ENCODE results near the gene TACC3.

The TACC3 gene

GRCh38 chr4:1725521-1725920 is 4.2 kb downstream of the TACC3 start:
- Mint-ChIP-seq H3K27me3 (no peaks in the 10 kb centered on the region), H3K36me3 (peaks cover 67% of the 10 kb centered on the region), H3K9me3 (no peaks in the 10 kb centered on the region), H3K27ac (peak overlapping the region; percentile 100), H3K4me3 (peak overlapping the region; percentile 31), H3K4me1 (peaks cover 65% of the 10 kb centered on the region)
- CTCF ChIA-PET: interaction anchor here (0.8 to 9.4 kb wide), 4 partner anchors 13 to 34 kb away, joined by 3 to 96 read pairs (median 3); partner anchors contain the start of gene SLBP
- no peak for DNase-seq

- Mint-ChIP-seq H3K27ac (peak overlapping the region; percentile 76), H3K4me3 (peak overlapping the region; percentile 8), H3K27me3 (no peaks in the 10 kb centered on the region), H3K36me3 (peaks cover 75% of the 10 kb centered on the region), H3K9me3 (no peaks in the 10 kb centered on the region), H3K4me1 (peaks cover 65% of the 10 kb centered on the region)
- DNase-seq: peak; percentile 94
- CTCF ChIA-PET: interaction anchor here (0.8 to 9.4 kb wide), 7 partner anchors 14 to 35 kb away, joined by 3 to 96 read pairs (median 3); partner anchors contain the start of gene SLBP
These were observed 5.0 kb downstream of the TACC3 start for GRCh38 chr4:1726146-1726934.

- CTCF ChIA-PET: interaction anchor here (1.0 to 9.4 kb wide), 4 partner anchors 18 to 36 kb away, joined by 3 to 96 read pairs (median 4); no protein-coding TSS in a partner anchor
- Mint-ChIP-seq H3K27ac (no peak overlapping the region), H3K36me3 (peaks cover 75% of the 10 kb centered on the region), H3K4me1 (peaks cover 61% of the 10 kb centered on the region), H3K4me3 (no peak overlapping the region), H3K9me3 (no peaks in the 10 kb centered on the region), H3K27me3 (no peaks in the 10 kb centered on the region)
- DNase-seq: no peak
These were observed 6.1 kb downstream of the TACC3 start for GRCh38 chr4:1727117-1728031.

- no peak for DNase-seq
- Mint-ChIP-seq H3K4me3 (no peak overlapping the region), H3K9me3 (no peaks in the 10 kb centered on the region), H3K4me1 (peaks cover 52% of the 10 kb centered on the region), H3K27me3 (no peaks in the 10 kb centered on the region), H3K27ac (no peak overlapping the region), H3K36me3 (peaks cover 75% of the 10 kb centered on the region)
- CTCF ChIA-PET: interaction anchor here (1.0 to 9.4 kb wide), 3 partner anchors 17 to 33 kb away, joined by 3 to 96 read pairs (median 4); no protein-coding TSS in a partner anchor
These were observed 7.0 kb downstream of the TACC3 start for GRCh38 chr4:1728061-1728980.

- H3K9me3 Mint-ChIP-seq: no peaks in the 10 kb centered on the region
- H3K4me3 Mint-ChIP-seq: no peak overlapping the region
- peaks cover 76% of the 10 kb centered on the region for H3K36me3 Mint-ChIP-seq
- CTCF ChIA-PET: interaction anchor here (1.1 to 9.4 kb wide), 3 partner anchors 17 to 36 kb away, joined by 3 to 96 read pairs (median 4); no protein-coding TSS in a partner anchor
- no peaks in the 10 kb centered on the region for H3K27me3 Mint-ChIP-seq
- peaks cover 34% of the 10 kb centered on the region for H3K4me1 Mint-ChIP-seq
- no peak overlapping the region for H3K27ac Mint-ChIP-seq
- no peak for DNase-seq
These were observed 9.3 kb downstream of the TACC3 start for GRCh38 chr4:1730532-1731135.

GRCh38 chr4:1731180-1731579 is 9.9 kb downstream of the TACC3 start:
- no peak for DNase-seq
- Mint-ChIP-seq H3K9me3 (no peaks in the 10 kb centered on the region), H3K27ac (peak overlapping the region; percentile 14), H3K4me1 (peaks cover 29% of the 10 kb centered on the region), H3K27me3 (no peaks in the 10 kb centered on the region), H3K36me3 (peaks cover 80% of the 10 kb centered on the region), H3K4me3 (no peak overlapping the region)
- CTCF ChIA-PET: no interaction called here

- H3K9me3 Mint-ChIP-seq: peaks cover under 1% of the 10 kb centered on the region
- peaks cover 14% of the 10 kb centered on the region for H3K4me1 Mint-ChIP-seq
- H3K4me3 Mint-ChIP-seq: no peak overlapping the region
- no peak overlapping the region for H3K27ac Mint-ChIP-seq
- CTCF ChIA-PET: interaction anchor here (0.7 to 2.3 kb wide), 3 partner anchors 12 to 41 kb away, joined by 4 to 6 read pairs (median 5); no protein-coding TSS in a partner anchor
- no peak for DNase-seq
- no peaks in the 10 kb centered on the region for H3K27me3 Mint-ChIP-seq
- peaks cover 81% of the 10 kb centered on the region for H3K36me3 Mint-ChIP-seq
These were observed 11.6 kb downstream of the TACC3 start for GRCh38 chr4:1732911-1733310.

GRCh38 chr4:1735215-1735614 is 13.9 kb downstream of the TACC3 start:
- Mint-ChIP-seq H3K27ac (no peak overlapping the region), H3K36me3 (peaks cover 78% of the 10 kb centered on the region), H3K27me3 (no peaks in the 10 kb centered on the region), H3K4me1 (no peaks in the 10 kb centered on the region), H3K9me3 (peaks cover 8% of the 10 kb centered on the region), H3K4me3 (no peak overlapping the region)
- DNase-seq: no peak
- CTCF ChIA-PET: no interaction called here

GRCh38 chr4:1736812-1737211 is 15.5 kb downstream of the TACC3 start:
- Mint-ChIP-seq H3K27ac (no peak overlapping the region), H3K4me3 (no peak overlapping the region), H3K4me1 (no peaks in the 10 kb centered on the region), H3K36me3 (peaks cover 79% of the 10 kb centered on the region), H3K9me3 (peaks cover 8% of the 10 kb centered on the region), H3K27me3 (no peaks in the 10 kb centered on the region)
- CTCF ChIA-PET: interaction anchor here (0.9 to 1.7 kb wide), 2 partner anchors 12 to 44 kb away, joined by 3 to 5 read pairs; no protein-coding TSS in a partner anchor
- no peak for DNase-seq

GRCh38 chr4:1737666-1738065 is 16.3 kb downstream of the TACC3 start:
- Mint-ChIP-seq H3K27ac (no peak overlapping the region), H3K36me3 (peaks cover 78% of the 10 kb centered on the region), H3K4me1 (no peaks in the 10 kb centered on the region), H3K9me3 (peaks cover 8% of the 10 kb centered on the region), H3K27me3 (no peaks in the 10 kb centered on the region), H3K4me3 (no peak overlapping the region)
- CTCF ChIA-PET: interaction anchor here (1.0 kb wide), 1 partner anchor 73 kb away, joined by 3 read pairs; no protein-coding TSS in a partner anchor
- DNase-seq: no peak

GRCh38 chr4:1738410-1738809 is 17.1 kb downstream of the TACC3 start:
- Mint-ChIP-seq H3K9me3 (peaks cover 8% of the 10 kb centered on the region), H3K4me1 (no peaks in the 10 kb centered on the region), H3K36me3 (peaks cover 75% of the 10 kb centered on the region), H3K27me3 (no peaks in the 10 kb centered on the region), H3K4me3 (no peak overlapping the region), H3K27ac (no peak overlapping the region)
- DNase-seq: no peak
- CTCF ChIA-PET: interaction anchor here (1.0 kb wide), 1 partner anchor 72 kb away, joined by 3 read pairs; no protein-coding TSS in a partner anchor

- H3K36me3 Mint-ChIP-seq: peaks cover 79% of the 10 kb centered on the region
- H3K4me1 Mint-ChIP-seq: no peaks in the 10 kb centered on the region
- no peak for DNase-seq
- CTCF ChIA-PET: interaction anchor here (1.0 to 1.5 kb wide), 2 partner anchors 9 to 10 kb away, joined by 3 to 6 read pairs; no protein-coding TSS in a partner anchor
- no peak overlapping the region for H3K27ac Mint-ChIP-seq
- no peak overlapping the region for H3K4me3 Mint-ChIP-seq
- H3K27me3 Mint-ChIP-seq: no peaks in the 10 kb centered on the region
- H3K9me3 Mint-ChIP-seq: peaks cover 8% of the 10 kb centered on the region
These were observed 18.0 kb downstream of the TACC3 start for GRCh38 chr4:1739358-1739757.
